CD14-positive monocyte (primary cell): ENCODE data around the gene N4BP2. TPM values are rescaled to one million over a fixed set of nuclear protein-coding genes. Genes with fewer than 3 reads are reported as not detected.
"Not testable (repeated sequence)": the region's sequence is repeated elsewhere in the genome, so short reads cannot be mapped to it uniquely, and the experiment has no call there.

Experiments
- DNase-seq, 3 donors: peaks; one replicate each; pipeline ENCODE4 v3.0.0-alpha.2; 2011 to 2022
- H2AFZ ChIP-seq: 2 replicates; pipeline ENCODE4 v1.6.0; 2012; ENCODE audit warnings: mild to moderate bottlenecking, low read depth, low read length, inconsistent platforms; ENCODE audit not compliant: insufficient read depth, poor library complexity, severe bottlenecking
- H3K27ac ChIP-seq, 2 donors: 1 replicate in 1 of 2; 2 replicates in 1 of 2; pipeline ENCODE4 v1.5.1; 2012 to 2013; ENCODE audit warnings: low read length in 2 of 2, control low read depth in 1 of 2, inconsistent platforms in 1 of 2, low read depth in 1 of 2, mild to moderate bottlenecking in 1 of 2
- H3K27me3 ChIP-seq, 2 donors: one replicate each; pipeline versions ENCODE4 v1.6.0 to v1.6.1; 2011 to 2013; ENCODE audit warnings: low read length in 2 of 2; ENCODE audit not compliant: control insufficient read depth in 2 of 2, insufficient read depth in 2 of 2
- H3K36me3 ChIP-seq, 2 donors: replicated peaks in 1 of 2; 1 replicate in 1 of 2; 2 replicates in 1 of 2; pipeline versions ENCODE4 v1.5.1 to v1.6.1; 2012 to 2013; ENCODE audit warnings: low read length in 2 of 2, control low read depth in 1 of 2, inconsistent platforms in 1 of 2, mild to moderate bottlenecking in 1 of 2; ENCODE audit not compliant: insufficient read depth in 2 of 2, control insufficient read depth in 1 of 2
- H3K4me1 ChIP-seq, 2 donors: 1 replicate in 1 of 2; 2 replicates in 1 of 2; pipeline versions ENCODE4 v1.5.1 to v1.6.1; 2012 to 2013; ENCODE audit warnings: low read length in 2 of 2, control low read depth in 1 of 2, inconsistent platforms in 1 of 2, mild to moderate bottlenecking in 1 of 2, moderate library complexity in 1 of 2; ENCODE audit not compliant: insufficient read depth in 2 of 2, control insufficient read depth in 1 of 2
- H3K4me2 ChIP-seq: replicated peaks from 2 replicates; pipeline ENCODE3; 2012; ENCODE audit warnings: low read length, moderate library complexity, mild to moderate bottlenecking; ENCODE audit not compliant: poor library complexity, severe bottlenecking; ENCODE audit errors: extremely low read depth
- H3K4me3 ChIP-seq, 3 experiments: fragments of 200-600 bp in 1 of 3; sonication (generic) in 1 of 3; replicated peaks in 1 of 3; 1 replicate in 2 of 3; 2 replicates in 1 of 3; pipeline ENCODE4 v1.5.1; 2011 to 2013; ENCODE audit warnings: low read length in 3 of 3, mild to moderate bottlenecking in 3 of 3, control low read depth in 2 of 3, low read depth in 2 of 3, inconsistent platforms in 1 of 3, moderate library complexity in 1 of 3
- H3K79me2 ChIP-seq: 2 replicates; pipeline ENCODE4 v1.6.0; 2012; ENCODE audit warnings: mild to moderate bottlenecking, control low read depth, inconsistent platforms, low read length, moderate library complexity; ENCODE audit not compliant: insufficient read depth
- H3K9ac ChIP-seq: 2 replicates; pipeline ENCODE4 v1.6.0; 2017; ENCODE audit warnings: low read length, mild to moderate bottlenecking; ENCODE audit not compliant: insufficient read depth, poor library complexity, severe bottlenecking
- H3K9me3 ChIP-seq, 2 donors: replicated peaks in 1 of 2; 1 replicate in 1 of 2; 2 replicates in 1 of 2; pipeline versions ENCODE4 v1.5.1 to v1.6.1; 2012 to 2013; ENCODE audit warnings: low read length in 2 of 2, control low read depth in 1 of 2; ENCODE audit not compliant: control insufficient read depth in 1 of 2, insufficient read depth in 1 of 2
- H4K20me1 ChIP-seq: 2 replicates; pipeline ENCODE4 v1.6.0; 2012; ENCODE audit warnings: mild to moderate bottlenecking, low read length, control low read depth, moderate library complexity; ENCODE audit not compliant: insufficient read depth
- H3K27ac Mint-ChIP-seq, 7 donors: one replicate each; pipeline ENCODE4 v1.8.0; 2020; ENCODE audit warnings: mild to moderate bottlenecking in 7 of 7, mixed read lengths in 7 of 7, moderate library complexity in 6 of 7, inconsistent platforms in 2 of 7
- H3K27me3 Mint-ChIP-seq, 3 donors: one replicate each; pipeline ENCODE4 v1.8.0; 2021 to 2022; ENCODE audit warnings: low read depth in 3 of 3, mild to moderate bottlenecking in 3 of 3, mixed read lengths in 3 of 3, moderate library complexity in 3 of 3, inconsistent platforms in 1 of 3
- H3K36me3 Mint-ChIP-seq, 2 donors: one replicate each; pipeline ENCODE4 v1.8.0; 2020; ENCODE audit warnings: mixed read lengths in 2 of 2, inconsistent platforms in 1 of 2, mild to moderate bottlenecking in 1 of 2
- H3K4me1 Mint-ChIP-seq: one replicate; pipeline ENCODE4 v1.8.0; 2020; ENCODE audit warnings: mild to moderate bottlenecking, mixed read lengths
- H3K4me3 Mint-ChIP-seq, 2 donors: one replicate each; pipeline ENCODE4 v1.8.0; 2020; ENCODE audit warnings: mild to moderate bottlenecking in 2 of 2, mixed read lengths in 2 of 2, moderate library complexity in 1 of 2
- H3K9me3 Mint-ChIP-seq, 7 donors: one replicate each; pipeline ENCODE4 v1.8.0; 2020 to 2022; ENCODE audit warnings: mixed read lengths in 7 of 7, mild to moderate bottlenecking in 6 of 7, moderate library complexity in 6 of 7, inconsistent platforms in 2 of 7
- WGBS: methylation state at CpG from one replicate; pipeline ENCODE4 v1.1.5; 2013; ENCODE audit warnings: missing lambda C conversion rate; ENCODE audit not compliant: insufficient coverage; 5-methylcytosine and 5-hydroxymethylcytosine counted together
- intact Hi-C, 2 donors: fragments of 100-400 bp; cut with micrococcal nuclease; formaldehyde crosslinking; loops; one replicate each; pipeline versions ENCODE4 v1.15.0 to v1.15.1; 2023
- polyA plus RNA-seq, 3 donors: library from polyadenylated mRNA; depleted of rRNA in 1 of 3; unstranded in 2 of 3; stranded (reverse) in 1 of 3; fragments of 300-500 nt in 2 of 3; fragments of >200 nt in 1 of 3; fragmentation: Illumina TruSeq in 2 of 3; gene quantifications; 1 replicate in 2 of 3; 2 replicates in 1 of 3; pipeline ENCODE4 v1.2.3, GENCODE V29; 2012 to 2021
- TF ChIP-seq, protein P1 (sequence below): fragments of 200-600 bp; IDR thresholded peaks from one replicate; pipeline ENCODE4 v1.8.0; 2022; ENCODE audit warnings: antibody characterized with exemption, mild to moderate bottlenecking

N4BP2 gene
- polyA plus RNA-seq, 3 donors, result 3.1 to 8.3 (median 4.8) TPM

DNA sequence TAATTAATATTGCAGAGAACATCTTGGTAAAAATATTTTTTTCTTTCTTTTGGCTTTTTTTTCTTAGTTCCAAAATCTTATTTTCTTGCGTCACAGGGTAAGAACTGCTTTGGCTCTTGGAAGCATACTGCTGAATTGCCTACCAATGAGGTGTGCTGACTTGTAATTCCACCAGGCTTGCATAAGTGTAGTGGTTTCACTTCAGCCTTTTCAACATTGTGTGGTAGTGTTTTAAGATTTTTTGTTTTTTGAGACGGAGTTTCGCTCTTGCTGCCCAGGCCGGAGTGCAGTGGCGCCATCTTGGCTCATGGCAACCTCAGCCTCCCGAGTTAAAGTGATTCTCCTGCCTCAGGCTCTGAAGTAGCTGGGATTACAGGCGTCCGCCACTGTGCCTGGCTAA, 42.4 kb downstream of the N4BP2 start:
- Histone ChIP-seq H3K4me3 (peak overlapping the region in 2 of 3 experiments; percentile 7 to 43), H3K36me3 (peaks cover 11 to 12% of the 10 kb centered on the region in 2 donors), H3K79me2 (no peaks in the 10 kb centered on the region), H3K27me3 (no peaks in the 10 kb centered on the region), H3K4me1 (peaks cover 5 to 8% of the 10 kb centered on the region in 2 donors), H3K9ac (no peak overlapping the region), H2AFZ (peak overlapping the region; percentile 43), H3K9me3 (no peaks in the 10 kb centered on the region), H4K20me1 (no peaks in the 10 kb centered on the region), H3K27ac (peak overlapping the region; percentile 63 to 70), H3K4me2 (peak overlapping the region; percentile 40)
- Mint-ChIP-seq H3K4me3 (peak overlapping the region; percentile 31 to 53), H3K36me3 (peaks cover 12 to 20% of the 10 kb centered on the region in 2 donors), H3K27ac (peak overlapping the region in 6 of 7 donors; percentile 13 to 82 (median 70)), H3K4me1 (peaks cover 6% of the 10 kb centered on the region), H3K27me3 (no peaks in the 10 kb centered on the region), H3K9me3 (peaks cover 0 to 2% (median 0%) of the 10 kb centered on the region in 7 donors)
- intact Hi-C loops, result no loop called here
- TF ChIP-seq, protein P1, sequence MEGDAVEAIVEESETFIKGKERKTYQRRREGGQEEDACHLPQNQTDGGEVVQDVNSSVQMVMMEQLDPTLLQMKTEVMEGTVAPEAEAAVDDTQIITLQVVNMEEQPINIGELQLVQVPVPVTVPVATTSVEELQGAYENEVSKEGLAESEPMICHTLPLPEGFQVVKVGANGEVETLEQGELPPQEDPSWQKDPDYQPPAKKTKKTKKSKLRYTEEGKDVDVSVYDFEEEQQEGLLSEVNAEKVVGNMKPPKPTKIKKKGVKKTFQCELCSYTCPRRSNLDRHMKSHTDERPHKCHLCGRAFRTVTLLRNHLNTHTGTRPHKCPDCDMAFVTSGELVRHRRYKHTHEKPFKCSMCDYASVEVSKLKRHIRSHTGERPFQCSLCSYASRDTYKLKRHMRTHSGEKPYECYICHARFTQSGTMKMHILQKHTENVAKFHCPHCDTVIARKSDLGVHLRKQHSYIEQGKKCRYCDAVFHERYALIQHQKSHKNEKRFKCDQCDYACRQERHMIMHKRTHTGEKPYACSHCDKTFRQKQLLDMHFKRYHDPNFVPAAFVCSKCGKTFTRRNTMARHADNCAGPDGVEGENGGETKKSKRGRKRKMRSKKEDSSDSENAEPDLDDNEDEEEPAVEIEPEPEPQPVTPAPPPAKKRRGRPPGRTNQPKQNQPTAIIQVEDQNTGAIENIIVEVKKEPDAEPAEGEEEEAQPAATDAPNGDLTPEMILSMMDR, result no peak
- DNase-seq, result peak; percentile 18 to 55 (median 44)
- WGBS, result 43% methylated on average over 7 of the region's 8 CpGs

DNA sequence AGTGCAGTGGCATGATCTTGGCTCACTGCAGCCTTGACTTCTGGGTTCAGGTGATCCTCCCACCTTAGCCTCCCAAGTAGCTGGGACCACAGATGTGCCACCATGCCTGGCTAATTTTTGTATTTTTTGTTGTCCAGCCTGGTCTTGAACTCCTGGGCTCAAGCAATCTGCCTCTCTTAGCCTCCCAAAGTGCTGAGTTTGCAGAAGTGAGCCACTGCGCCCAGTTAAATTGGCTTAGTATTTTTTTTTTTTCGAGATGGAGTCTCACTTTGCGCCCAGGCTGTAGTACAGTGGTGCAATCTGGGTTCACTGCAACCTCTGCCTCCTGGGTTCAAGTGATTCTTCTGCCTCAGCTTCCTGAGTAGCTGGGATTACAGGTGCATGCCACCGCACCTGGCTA, 50.5 kb downstream of the N4BP2 start:
- H3K9ac ChIP-seq, H3K27me3 Mint-ChIP-seq, H3K4me3 ChIP-seq, H3K4me1 Mint-ChIP-seq, H3K79me2 ChIP-seq, H3K9me3 Mint-ChIP-seq, H3K27ac Mint-ChIP-seq, H4K20me1 ChIP-seq, H3K9me3 ChIP-seq, DNase-seq, H3K4me3 Mint-ChIP-seq, H3K4me2 ChIP-seq, H3K27ac ChIP-seq, H2AFZ ChIP-seq, H3K4me1 ChIP-seq, H3K27me3 ChIP-seq, intact Hi-C loops: not testable (repeated sequence)
- H3K36me3 ChIP-seq, result peaks cover 11 to 35% of the 10 kb centered on the region in 2 donors
- peaks cover 21 to 55% of the 10 kb centered on the region in 2 donors for H3K36me3 Mint-ChIP-seq
- 100% methylated on average over 3 of the region's 4 CpGs for WGBS
